ENCODE data around the gene PDCL2. TPM values are rescaled to one million over a fixed set of nuclear protein-coding genes. Genes with fewer than 3 reads are reported as not detected.

PDCL2 gene
- total and polyA plus RNA-seq, 2 donors (not counting 1 experiment from before 2014, with no cell fraction given), result not detected

- DNase-seq (ENCODE audit: low read depth in 2 of 2), result peak in 1 of 2 donors; percentile 29
- peaks cover 3% of the 10 kb centered on the region for H3K4me1 ChIP-seq (ENCODE audit: control insufficient read depth, extremely low read depth, insufficient read depth, low read length)
- H3K27me3 ChIP-seq (ENCODE audit: control insufficient read depth, insufficient read depth, low read length), result peaks cover 37% of the 10 kb centered on the region
- H3K36me3 ChIP-seq (ENCODE audit: control insufficient read depth, insufficient read depth, low read length), result no peaks in the 10 kb centered on the region
- H3K79me2 ChIP-seq (ENCODE audit: control insufficient read depth, insufficient read depth, low read length), result no peaks in the 10 kb centered on the region
- peak within 1 kb of the TSS; percentile 68 for H3K4me2 ChIP-seq (ENCODE audit: extremely low read depth, insufficient read depth, low read length)
- H3K4me3 ChIP-seq (replicated peaks in 1 of 4; ENCODE audit: control extremely low read depth in 1 of 4, insufficient read depth in 1 of 4, low read depth in 3 of 4, low read length in 4 of 4), result peak within 1 kb of the TSS in 3 of 4 experiments; percentile 21 to 24 (median 21)
- H4K20me1 ChIP-seq (ENCODE audit: control insufficient read depth, extremely low read depth, insufficient read depth, low read length), result no peaks in the 10 kb centered on the region
- H3K9ac ChIP-seq (ENCODE audit: insufficient read depth, low read length), result no peak within 1 kb of the TSS
- no peak within 1 kb of the TSS for H3K27ac ChIP-seq (ENCODE audit: insufficient read depth, low read length)
- H2AFZ ChIP-seq (ENCODE audit: low read length), result no peak within 1 kb of the TSS
- no peaks in the 10 kb centered on the region for H3K9me3 ChIP-seq (ENCODE audit: control insufficient read depth, insufficient read depth, low read depth, low read length)
- TF ChIP-seq CTCF (conservative IDR thresholded peaks at IDR 0.05 in 1 of 2, IDR thresholded peaks at IDR 0.05 in 1 of 2; ENCODE audit: low read depth in 1 of 2, low read length in 2 of 2), result no peak
- peak; percentile 69 for TF ChIP-seq EZH2 (IDR thresholded peaks at IDR 0.05; ENCODE audit: low read length, missing control alignments)
Observed at GRCh38 chr4:55635741-55636655, 44.0 kb upstream of the PDCL2 start, which contains the start of gene NMU. NMU (minus strand) TSS chr4:55636298; CDS start chr4:55636192, 106 bp downstream.

- Histone ChIP-seq H3K27ac (ENCODE audit: insufficient read depth, low read length) (no peak overlapping the region), H3K27me3 (ENCODE audit: control insufficient read depth, insufficient read depth, low read length) (peaks cover 35% of the 10 kb centered on the region), H3K4me3 (replicated peaks in 1 of 4; ENCODE audit: control extremely low read depth in 1 of 4, insufficient read depth in 1 of 4, low read depth in 3 of 4, low read length in 4 of 4) (no peak overlapping the region), H3K36me3 (ENCODE audit: control insufficient read depth, insufficient read depth, low read length) (no peaks in the 10 kb centered on the region), H3K9ac (ENCODE audit: insufficient read depth, low read length) (no peak overlapping the region), H3K4me2 (ENCODE audit: extremely low read depth, insufficient read depth, low read length) (no peak overlapping the region), H4K20me1 (ENCODE audit: control insufficient read depth, extremely low read depth, insufficient read depth, low read length) (no peaks in the 10 kb centered on the region), H3K79me2 (ENCODE audit: control insufficient read depth, insufficient read depth, low read length) (no peaks in the 10 kb centered on the region), H2AFZ (ENCODE audit: low read length) (no peak overlapping the region), H3K4me1 (ENCODE audit: control insufficient read depth, extremely low read depth, insufficient read depth, low read length) (peaks cover 3% of the 10 kb centered on the region), H3K9me3 (ENCODE audit: control insufficient read depth, insufficient read depth, low read depth, low read length) (no peaks in the 10 kb centered on the region)
- TF ChIP-seq EZH2 (IDR thresholded peaks at IDR 0.05; ENCODE audit: low read length, missing control alignments) (peak; percentile 91), CTCF (conservative IDR thresholded peaks at IDR 0.05 in 1 of 2, IDR thresholded peaks at IDR 0.05 in 1 of 2; ENCODE audit: low read depth in 1 of 2, low read length in 2 of 2) (no peak)
- no peak for DNase-seq (ENCODE audit: low read depth in 2 of 2)
Observed at GRCh38 chr4:55635282-55635681, 43.2 kb upstream of the PDCL2 start.

GRCh38 chr4:55634417-55635128 is 42.5 kb upstream of the PDCL2 start:
- H3K9ac ChIP-seq (ENCODE audit: insufficient read depth, low read length), result no peak overlapping the region
- no peaks in the 10 kb centered on the region for H4K20me1 ChIP-seq (ENCODE audit: control insufficient read depth, extremely low read depth, insufficient read depth, low read length)
- H3K27me3 ChIP-seq (ENCODE audit: control insufficient read depth, insufficient read depth, low read length), result peaks cover 35% of the 10 kb centered on the region
- H3K4me1 ChIP-seq (ENCODE audit: control insufficient read depth, extremely low read depth, insufficient read depth, low read length), result peaks cover 3% of the 10 kb centered on the region
- H3K4me2 ChIP-seq (ENCODE audit: extremely low read depth, insufficient read depth, low read length), result no peak overlapping the region
- no peak overlapping the region for H3K4me3 ChIP-seq (replicated peaks in 1 of 4; ENCODE audit: control extremely low read depth in 1 of 4, insufficient read depth in 1 of 4, low read depth in 3 of 4, low read length in 4 of 4)
- no peak overlapping the region for H3K27ac ChIP-seq (ENCODE audit: insufficient read depth, low read length)
- no peak for DNase-seq (ENCODE audit: low read depth in 2 of 2)
- no peaks in the 10 kb centered on the region for H3K36me3 ChIP-seq (ENCODE audit: control insufficient read depth, insufficient read depth, low read length)
- H2AFZ ChIP-seq (ENCODE audit: low read length), result no peak overlapping the region
- H3K9me3 ChIP-seq (ENCODE audit: control insufficient read depth, insufficient read depth, low read depth, low read length), result no peaks in the 10 kb centered on the region
- TF ChIP-seq EZH2 (IDR thresholded peaks at IDR 0.05; ENCODE audit: low read length, missing control alignments) (no peak), CTCF (conservative IDR thresholded peaks at IDR 0.05 in 1 of 2, IDR thresholded peaks at IDR 0.05 in 1 of 2; ENCODE audit: low read depth in 1 of 2, low read length in 2 of 2) (no peak)
- no peaks in the 10 kb centered on the region for H3K79me2 ChIP-seq (ENCODE audit: control insufficient read depth, insufficient read depth, low read length)
